Neural cell (in vitro differentiated cells): ENCODE measurements around the gene ZMYND10. TPM values are rescaled to one million over a fixed set of nuclear protein-coding genes. Genes with fewer than 3 reads are reported as not detected.
A peak's percentile ranks its signal among the peaks of the same experiment; 100 is the strongest.

ENCODE experiments used
- H2AFZ ChIP-seq: fragments of 200-600, 300-800 bp; sonication (generic), shearing (Covaris generic); 2 replicates; pipeline ENCODE4 v1.6.0; 2014; ENCODE audit warnings: low read depth, mild to moderate bottlenecking, antibody characterized with exemption, low read length, moderate library complexity
- H3F3A ChIP-seq: fragments of 200-600 bp; shearing (Covaris generic); 2 replicates; pipeline ENCODE4 v1.6.1; 2016; ENCODE audit warnings: mild to moderate bottlenecking, moderate library complexity, mixed read lengths, antibody characterized with exemption, low read length; ENCODE audit not compliant: insufficient read depth, poor library complexity, severe bottlenecking
- H3K27ac ChIP-seq: fragments of 200-600, 300-800 bp; sonication (generic), shearing (Covaris generic); 2 replicates; pipeline ENCODE4 v1.5.1; 2014; ENCODE audit warnings: mild to moderate bottlenecking, low read length, moderate library complexity
- H3K27me3 ChIP-seq: fragments of 300-800, 200-600 bp; sonication (generic), shearing (Covaris generic); 2 replicates; pipeline ENCODE4 v1.6.0; 2014; ENCODE audit warnings: mild to moderate bottlenecking, low read depth, low read length, moderate library complexity; ENCODE audit not compliant: insufficient read depth
- H3K36me3 ChIP-seq: fragments of 300-800, 200-600 bp; sonication (generic), shearing (Covaris generic); 2 replicates; pipeline ENCODE4 v1.5.1; 2014; ENCODE audit warnings: mild to moderate bottlenecking, antibody characterized with exemption, low read length, moderate library complexity; ENCODE audit not compliant: insufficient read depth
- H3K4me2 ChIP-seq: fragments of 300-800, 200-600 bp; sonication (generic), shearing (Covaris generic); 2 replicates; pipeline ENCODE4 v1.6.0; 2014; ENCODE audit warnings: mild to moderate bottlenecking, low read length
- H3K4me3 ChIP-seq: fragments of 300-800, 200-600 bp; sonication (generic), shearing (Covaris generic); 2 replicates; pipeline ENCODE4 v1.5.1; 2014; ENCODE audit warnings: mild to moderate bottlenecking, low read length, moderate library complexity
- H3K79me2 ChIP-seq: fragments of 200-600 bp; shearing (Covaris generic); replicated peaks from 2 replicates; pipeline ENCODE4 v1.6.0; 2014; ENCODE audit warnings: mild to moderate bottlenecking, low read length, moderate library complexity; ENCODE audit not compliant: insufficient read depth
- H3K9ac ChIP-seq: fragments of 300-800, 200-600 bp; sonication (generic), shearing (Covaris generic); 2 replicates; pipeline ENCODE4 v1.6.1; 2016; ENCODE audit warnings: mild to moderate bottlenecking, low read length, mixed read lengths
- H3K9me2 ChIP-seq: fragments of 200-600 bp; shearing (Covaris generic); 2 replicates; pipeline ENCODE4 v1.6.1; 2016; ENCODE audit warnings: mild to moderate bottlenecking, low read length, mixed read lengths; ENCODE audit not compliant: insufficient read depth
- H3K9me3 ChIP-seq: fragments of 200-600, 300-800 bp; sonication (generic), shearing (Covaris generic); 2 replicates; pipeline ENCODE4 v1.6.1; 2016; ENCODE audit warnings: mild to moderate bottlenecking, mixed run types, low read length, moderate library complexity, mixed read lengths
- H4K20me1 ChIP-seq: fragments of 200-600 bp; shearing (Covaris generic); 2 replicates; pipeline ENCODE4 v1.6.1; 2016; ENCODE audit warnings: mild to moderate bottlenecking, mixed run types; ENCODE audit not compliant: insufficient read depth
- CTCF ChIP-seq: fragments of 450-650 bp; IDR thresholded peaks from 2 replicates; pipeline ENCODE4 v1.5.1; 2014; ENCODE audit warnings: antibody characterized with exemption, mild to moderate bottlenecking, moderate library complexity; ENCODE audit not compliant: poor library complexity, severe bottlenecking
- EP300 ChIP-seq: fragments of 450-650 bp; conservative IDR thresholded peaks from 2 replicates; pipeline ENCODE4 v1.6.1; 2014; ENCODE audit warnings: antibody characterized with exemption, mild to moderate bottlenecking, moderate library complexity; ENCODE audit not compliant: poor library complexity, severe bottlenecking
- EZH2 ChIP-seq: fragments of 200-600, 300-800 bp; shearing (Covaris generic), sonication (generic); IDR thresholded peaks from 2 replicates; pipeline ENCODE4 v1.6.1; 2014; ENCODE audit warnings: antibody characterized with exemption, low read length, borderline replicate concordance, mild to moderate bottlenecking; ENCODE audit not compliant: insufficient read depth, poor library complexity, severe bottlenecking
- MXI1 ChIP-seq: fragments of 450-650 bp; conservative IDR thresholded peaks from 2 replicates; pipeline ENCODE4 v1.6.1; 2014; ENCODE audit warnings: antibody characterized with exemption, mild to moderate bottlenecking; ENCODE audit not compliant: poor library complexity, severe bottlenecking
- POLR2AphosphoS5 ChIP-seq: IDR thresholded peaks from 2 replicates; pipeline ENCODE4 v1.6.1; 2012
- RAD21 ChIP-seq: fragments of 450-650 bp; conservative IDR thresholded peaks from 2 replicates; pipeline ENCODE4 v1.6.1; 2014; ENCODE audit warnings: antibody characterized with exemption, mild to moderate bottlenecking, moderate library complexity
- SMC3 ChIP-seq: fragments of 450-650 bp; conservative IDR thresholded peaks from 2 replicates; pipeline ENCODE4 v1.6.1; 2014; ENCODE audit warnings: antibody characterized with exemption, mild to moderate bottlenecking, moderate library complexity; ENCODE audit not compliant: poor library complexity
- TAF1 ChIP-seq: IDR thresholded peaks from 2 replicates; pipeline ENCODE4 v1.6.1; 2012; ENCODE audit warnings: low read depth
- polyA plus RNA-seq: library from polyadenylated mRNA; depleted of rRNA; stranded (reverse); fragments of >200 nt; gene quantifications from 2 replicates; pipeline ENCODE4 v1.2.3, GENCODE V29; 2014
- TF ChIP-seq, protein P1 (sequence below): IDR thresholded peaks from 2 replicates; pipeline ENCODE4 v1.6.1; 2012; ENCODE audit warnings: borderline replicate concordance

The ZMYND10 gene
- polyA plus RNA-seq, 1 donor from 2014 or later = 5.2 TPM

DNA sequence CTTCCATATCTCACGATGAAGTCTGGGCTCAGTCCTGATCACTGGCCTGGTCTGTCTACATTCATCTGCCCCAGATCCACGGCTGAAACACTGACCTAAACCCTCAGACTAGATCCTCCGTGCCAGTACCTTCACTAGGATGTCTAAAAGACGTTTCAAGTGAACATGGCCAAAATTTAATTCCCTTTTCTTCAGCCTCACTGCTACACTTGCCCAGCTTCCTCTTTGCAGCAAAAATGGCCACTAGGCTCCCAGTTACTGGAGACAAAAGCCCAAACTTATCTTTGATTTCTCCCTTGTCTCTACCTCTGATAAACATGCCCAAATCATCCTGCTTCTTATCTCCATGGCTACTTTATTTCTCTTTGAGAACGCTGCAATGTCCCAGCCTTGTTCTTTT, 6.6 kb downstream of the ZMYND10 start:
- Histone ChIP-seq H3F3A (no peaks in the 10 kb centered on the region), H3K4me3 (no peak overlapping the region), H3K4me2 (no peak overlapping the region), H3K79me2 (peaks cover 24% of the 10 kb centered on the region), H4K20me1 (no peaks in the 10 kb centered on the region), H3K9me3 (no peaks in the 10 kb centered on the region), H2AFZ (no peak overlapping the region), H3K36me3 (no peaks in the 10 kb centered on the region), H3K27me3 (peaks cover 32% of the 10 kb centered on the region), H3K27ac (no peak overlapping the region), H3K9me2 (no peaks in the 10 kb centered on the region), H3K9ac (no peak overlapping the region)
- TF ChIP-seq MXI1 (no peak), SMC3 (no peak), EP300 (no peak), RAD21 (no peak), POLR2AphosphoS5 (no peak), EZH2 (no peak), TAF1 (no peak), CTCF (no peak)
- TF ChIP-seq, protein P1, sequence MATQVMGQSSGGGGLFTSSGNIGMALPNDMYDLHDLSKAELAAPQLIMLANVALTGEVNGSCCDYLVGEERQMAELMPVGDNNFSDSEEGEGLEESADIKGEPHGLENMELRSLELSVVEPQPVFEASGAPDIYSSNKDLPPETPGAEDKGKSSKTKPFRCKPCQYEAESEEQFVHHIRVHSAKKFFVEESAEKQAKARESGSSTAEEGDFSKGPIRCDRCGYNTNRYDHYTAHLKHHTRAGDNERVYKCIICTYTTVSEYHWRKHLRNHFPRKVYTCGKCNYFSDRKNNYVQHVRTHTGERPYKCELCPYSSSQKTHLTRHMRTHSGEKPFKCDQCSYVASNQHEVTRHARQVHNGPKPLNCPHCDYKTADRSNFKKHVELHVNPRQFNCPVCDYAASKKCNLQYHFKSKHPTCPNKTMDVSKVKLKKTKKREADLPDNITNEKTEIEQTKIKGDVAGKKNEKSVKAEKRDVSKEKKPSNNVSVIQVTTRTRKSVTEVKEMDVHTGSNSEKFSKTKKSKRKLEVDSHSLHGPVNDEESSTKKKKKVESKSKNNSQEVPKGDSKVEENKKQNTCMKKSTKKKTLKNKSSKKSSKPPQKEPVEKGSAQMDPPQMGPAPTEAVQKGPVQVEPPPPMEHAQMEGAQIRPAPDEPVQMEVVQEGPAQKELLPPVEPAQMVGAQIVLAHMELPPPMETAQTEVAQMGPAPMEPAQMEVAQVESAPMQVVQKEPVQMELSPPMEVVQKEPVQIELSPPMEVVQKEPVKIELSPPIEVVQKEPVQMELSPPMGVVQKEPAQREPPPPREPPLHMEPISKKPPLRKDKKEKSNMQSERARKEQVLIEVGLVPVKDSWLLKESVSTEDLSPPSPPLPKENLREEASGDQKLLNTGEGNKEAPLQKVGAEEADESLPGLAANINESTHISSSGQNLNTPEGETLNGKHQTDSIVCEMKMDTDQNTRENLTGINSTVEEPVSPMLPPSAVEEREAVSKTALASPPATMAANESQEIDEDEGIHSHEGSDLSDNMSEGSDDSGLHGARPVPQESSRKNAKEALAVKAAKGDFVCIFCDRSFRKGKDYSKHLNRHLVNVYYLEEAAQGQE = no peak

- TF ChIP-seq, protein P1 = peak; percentile 19
- TF ChIP-seq CTCF = no peak
- no peak for TF ChIP-seq EZH2
- peak; percentile 16 for TF ChIP-seq RAD21
- no peak for TF ChIP-seq EP300
- TF ChIP-seq MXI1 = peak; percentile 98
- TF ChIP-seq TAF1 = peak; percentile 87
- TF ChIP-seq SMC3 = no peak
- TF ChIP-seq POLR2AphosphoS5 = peak; percentile 87
- no peaks in the 10 kb centered on the region for H3K36me3 ChIP-seq
- peaks cover 24% of the 10 kb centered on the region for H3K79me2 ChIP-seq
- peak overlapping the region; percentile 95 for H3K27ac ChIP-seq
- peak overlapping the region; percentile 95 for H3K4me3 ChIP-seq
- peak overlapping the region; percentile 96 for H3K9ac ChIP-seq
- no peaks in the 10 kb centered on the region for H3F3A ChIP-seq
- no peaks in the 10 kb centered on the region for H3K9me3 ChIP-seq
- no peaks in the 10 kb centered on the region for H4K20me1 ChIP-seq
- H3K9me2 ChIP-seq = no peaks in the 10 kb centered on the region
- H2AFZ ChIP-seq = peak overlapping the region; percentile 84
- peaks cover 27% of the 10 kb centered on the region for H3K27me3 ChIP-seq
- H3K4me2 ChIP-seq = peak overlapping the region; percentile 100
Observed at GRCh38 chr3:50337175-50337861, 8.2 kb downstream of the ZMYND10 start.
